ENCODE results near the gene CYTH3.
"Not testable (repeated sequence)": the region's sequence is repeated elsewhere in the genome, so short reads cannot be mapped to it uniquely, and the experiment has no call there.

Gene CYTH3

GRCh38 chr7:6198689-6199595, 73.5 kb downstream of the CYTH3 start:
- in situ Hi-C loops (cut with MboI; ENCODE audit: low sequenced_read_pairs): no loop called here

GRCh38 chr7:6197801-6198551, 74.4 kb downstream of the CYTH3 start:
- in situ Hi-C loops (cut with MboI; ENCODE audit: low sequenced_read_pairs): no loop called here

DNA sequence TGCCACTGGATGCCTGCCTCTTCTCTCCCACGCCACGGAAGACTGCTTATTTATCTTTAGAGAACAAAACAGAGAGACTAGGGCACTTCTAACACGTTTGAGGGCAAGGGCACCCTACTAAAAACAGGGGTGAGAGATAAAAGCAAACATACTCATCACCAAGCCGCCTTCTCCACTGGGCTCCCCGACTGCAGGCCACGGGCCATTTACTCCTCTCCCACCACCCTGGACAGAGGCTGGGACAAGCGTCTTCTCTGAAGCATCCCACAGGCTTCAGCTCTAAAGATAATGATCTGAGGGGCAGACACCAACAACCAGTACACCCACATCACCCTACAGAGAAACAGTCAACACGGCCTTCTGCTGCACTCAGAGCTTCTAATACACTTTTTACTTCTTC, 78.7 kb downstream of the CYTH3 start:
- in situ Hi-C loops (cut with MboI; ENCODE audit: low sequenced_read_pairs): no loop called here

GRCh38 chr7:6190563-6190962, 81.9 kb downstream of the CYTH3 start:
- in situ Hi-C loops (cut with MboI; ENCODE audit: low sequenced_read_pairs): not testable (repeated sequence)

DNA sequence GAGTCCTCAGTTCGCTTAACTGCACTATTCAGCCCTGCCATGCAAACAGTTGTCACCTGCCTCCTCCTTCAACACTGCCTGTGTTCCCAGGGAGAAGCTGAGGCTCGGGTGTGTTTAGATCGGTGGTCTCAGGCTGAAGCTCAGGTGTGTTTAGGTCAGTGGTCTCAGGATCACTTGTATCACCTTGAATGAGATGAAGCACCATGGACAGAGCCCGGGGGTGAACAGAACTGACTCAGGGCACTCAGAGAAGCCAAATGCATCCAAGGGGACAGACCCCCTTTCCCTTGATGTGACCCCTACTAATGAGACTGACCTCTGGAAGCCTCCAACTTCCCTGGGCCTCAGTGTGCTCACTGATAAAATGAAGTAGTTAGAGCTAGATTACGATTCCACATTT, 84.0 kb downstream of the CYTH3 start:
- in situ Hi-C loops (cut with MboI; ENCODE audit: low sequenced_read_pairs): no loop called here

GRCh38 chr7:6186577-6186976, 85.8 kb downstream of the CYTH3 start:
- in situ Hi-C loops (cut with MboI; ENCODE audit: low sequenced_read_pairs): no loop called here

DNA sequence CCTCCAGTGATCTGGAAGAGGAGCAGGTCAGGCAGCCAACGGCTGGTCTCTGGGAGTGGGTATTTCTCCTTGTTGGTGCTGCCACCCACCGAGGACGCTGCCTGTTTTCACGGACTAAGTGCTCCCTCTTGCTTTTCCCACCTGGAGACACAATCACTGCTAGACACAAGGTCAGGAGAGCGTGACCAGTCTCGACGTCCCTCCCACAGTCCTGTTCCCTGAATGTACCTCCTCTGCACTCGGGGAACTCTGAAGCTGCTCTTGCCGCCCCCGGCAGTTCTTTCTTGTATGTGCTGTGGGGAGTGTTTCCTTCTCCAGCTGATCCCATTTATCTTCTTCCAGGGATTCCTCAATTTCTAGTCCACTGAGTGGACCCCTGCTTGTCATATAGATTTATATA, 89.4 kb downstream of the CYTH3 start:
- in situ Hi-C loops (cut with MboI; ENCODE audit: low sequenced_read_pairs): no loop called here

- in situ Hi-C loops (cut with MboI; ENCODE audit: low sequenced_read_pairs): no loop called here
Observed at GRCh38 chr7:6181136-6181535, 91.3 kb downstream of the CYTH3 start.

GRCh38 chr7:6180344-6180725, 92.1 kb downstream of the CYTH3 start:
- in situ Hi-C loops (cut with MboI; ENCODE audit: low sequenced_read_pairs): no loop called here

DNA sequence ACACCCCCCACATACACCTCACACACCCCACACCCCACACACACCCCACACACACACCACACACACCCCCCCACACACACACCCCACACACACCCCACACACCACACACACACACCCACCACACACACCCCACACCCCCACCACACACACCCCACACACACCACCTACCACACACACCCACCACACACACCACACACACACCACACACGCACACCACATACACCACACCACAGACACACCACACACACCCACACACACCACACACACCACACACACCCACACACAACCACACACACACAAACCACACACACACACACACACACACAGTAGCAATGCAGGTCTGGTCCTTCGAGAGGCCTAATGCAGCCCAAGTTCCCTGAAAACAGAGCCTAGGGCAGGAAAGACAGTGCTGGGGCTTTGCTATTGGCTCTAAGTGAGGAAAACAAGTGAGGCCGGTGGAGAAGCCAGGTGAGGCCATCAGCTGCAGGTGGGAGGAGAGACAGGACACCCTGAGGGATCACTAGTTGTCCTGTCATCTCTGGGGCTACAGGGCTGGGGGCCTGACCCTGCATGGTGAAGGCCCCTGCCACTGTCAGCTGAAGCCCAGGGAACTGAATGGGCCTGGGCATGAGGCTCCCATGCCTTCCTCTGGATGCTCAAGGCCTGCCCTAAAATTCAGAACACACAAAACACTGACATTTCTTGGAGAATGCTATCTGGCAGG, 92.6 kb downstream of the CYTH3 start:
- in situ Hi-C loops (cut with MboI; ENCODE audit: low sequenced_read_pairs): no loop called here

GRCh38 chr7:6178298-6179029, 94.0 kb downstream of the CYTH3 start:
- in situ Hi-C loops (cut with MboI; ENCODE audit: low sequenced_read_pairs): no loop called here

GRCh38 chr7:6175645-6176044, 96.8 kb downstream of the CYTH3 start:
- in situ Hi-C loops (cut with MboI; ENCODE audit: low sequenced_read_pairs): no loop called here

DNA sequence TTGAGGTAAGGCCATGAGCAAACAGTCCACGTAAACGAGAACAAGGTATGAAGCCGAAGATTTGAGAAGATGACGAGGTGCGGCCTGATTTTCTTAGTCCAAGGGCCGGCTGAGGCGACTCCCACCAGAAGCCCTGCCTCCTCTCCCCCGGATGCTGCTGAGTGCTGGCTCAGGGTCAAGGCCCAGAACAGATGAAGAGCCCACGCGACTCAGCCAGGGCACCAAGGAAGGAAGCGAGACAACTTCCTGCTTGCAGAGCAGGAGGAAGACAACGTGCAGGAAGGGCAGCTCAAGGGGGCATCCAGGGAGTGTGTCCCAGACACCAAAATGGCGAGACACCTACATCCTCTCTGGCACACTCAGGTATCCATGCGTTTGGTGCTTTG, 99.5 kb downstream of the CYTH3 start:
- in situ Hi-C loops (cut with MboI; ENCODE audit: low sequenced_read_pairs): no loop called here

DNA sequence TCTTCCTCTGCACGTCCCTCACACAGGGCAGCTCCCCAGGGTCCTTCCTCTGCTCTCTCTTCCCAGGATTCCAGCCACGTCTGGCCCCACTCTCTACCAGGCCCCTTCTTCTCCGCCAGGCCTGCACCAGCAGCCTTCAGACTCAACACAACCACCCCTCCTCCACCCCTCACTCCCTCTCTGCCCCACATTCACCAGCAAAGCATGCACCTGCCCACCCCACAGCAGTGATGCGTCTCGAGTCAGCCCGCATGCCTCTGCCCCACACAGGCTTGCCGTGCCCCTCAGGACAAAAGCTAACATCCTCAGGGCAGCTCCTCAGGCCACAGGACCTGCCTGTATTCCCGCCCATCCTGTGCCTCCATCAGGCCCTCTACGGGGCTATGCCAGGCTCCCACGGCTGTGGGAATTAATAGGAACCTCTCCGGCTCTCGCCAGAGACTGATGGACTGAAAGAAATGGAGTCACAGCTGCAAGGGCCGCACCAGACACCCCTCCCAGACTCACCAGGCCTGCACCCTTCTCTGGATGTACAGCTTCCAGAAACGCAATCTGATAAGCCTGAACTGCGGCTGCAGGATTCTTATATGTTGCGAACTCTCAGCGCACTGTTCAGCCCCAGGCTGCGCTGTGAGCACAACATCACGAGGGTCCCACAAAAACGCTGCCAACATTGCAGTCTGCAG, 100.1 kb downstream of the CYTH3 start:
- in situ Hi-C loops (cut with MboI; ENCODE audit: low sequenced_read_pairs): no loop called here

GRCh38 chr7:6171532-6172223, 100.7 kb downstream of the CYTH3 start:
- in situ Hi-C loops (cut with MboI; ENCODE audit: low sequenced_read_pairs): no loop called here

GRCh38 chr7:6170571-6171531, 101.6 kb downstream of the CYTH3 start:
- in situ Hi-C loops (cut with MboI; ENCODE audit: low sequenced_read_pairs): no loop called here

DNA sequence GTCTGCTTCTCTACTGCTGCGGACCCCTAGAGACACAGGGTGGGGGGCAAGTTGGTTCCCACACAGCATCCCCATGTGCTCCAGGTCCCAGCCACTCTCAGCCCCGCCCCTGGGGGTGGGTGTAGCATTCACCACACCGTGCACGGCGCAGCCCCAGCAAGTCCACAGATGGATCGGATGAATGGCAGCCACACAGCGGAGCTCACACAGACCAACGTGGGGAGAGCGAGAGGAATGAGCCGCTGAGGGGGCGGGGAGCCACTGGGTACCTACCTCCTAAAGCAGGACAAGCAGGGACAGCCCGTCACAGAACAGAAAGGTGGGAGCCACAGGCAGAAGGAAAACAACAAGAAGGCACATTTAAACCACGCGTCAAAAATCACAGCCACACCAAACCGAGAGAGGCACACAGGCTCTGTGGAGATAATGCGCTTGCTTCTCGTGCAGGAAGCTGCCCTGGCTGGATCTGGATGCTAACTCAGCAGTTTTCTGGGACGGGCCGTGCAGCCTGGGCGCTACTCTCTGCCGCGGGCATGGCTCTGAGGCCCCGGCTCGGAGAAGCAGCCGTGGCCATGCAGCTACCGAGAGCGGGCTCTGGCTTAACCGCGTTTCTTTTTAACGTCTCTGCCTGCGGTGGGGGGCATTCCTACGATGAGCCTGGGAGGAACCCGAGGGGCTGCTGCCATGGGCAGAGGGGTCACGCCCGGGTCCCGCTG, 102.5 kb downstream of the CYTH3 start:
- in situ Hi-C loops (cut with MboI; ENCODE audit: low sequenced_read_pairs): no loop called here

GRCh38 chr7:6168477-6168868, 104.0 kb downstream of the CYTH3 start:
- in situ Hi-C loops (cut with MboI; ENCODE audit: low sequenced_read_pairs): no loop called here
